OCI-LY1 (cell line): ENCODE data around the gene CISH.

Source experiments
- EZH2 ChIP-seq: fragments of 200-600 bp; sonication (generic), shearing (Covaris generic); IDR thresholded peaks from 2 replicates; pipeline ENCODE4 v1.8.0; 2017; ENCODE audit warnings: borderline replicate concordance, mixed run types, mild to moderate bottlenecking, antibody characterized with exemption, low read length, moderate library complexity, mixed read lengths
- TF ChIP-seq, protein P1 (sequence below): fragments of 200-600 bp; sonication (generic), shearing (Covaris generic); IDR thresholded peaks from 2 replicates; pipeline ENCODE4 v1.5.1; 2017; ENCODE audit warnings: mild to moderate bottlenecking, antibody characterized with exemption, low read length, moderate library complexity, mixed read lengths

DNA sequence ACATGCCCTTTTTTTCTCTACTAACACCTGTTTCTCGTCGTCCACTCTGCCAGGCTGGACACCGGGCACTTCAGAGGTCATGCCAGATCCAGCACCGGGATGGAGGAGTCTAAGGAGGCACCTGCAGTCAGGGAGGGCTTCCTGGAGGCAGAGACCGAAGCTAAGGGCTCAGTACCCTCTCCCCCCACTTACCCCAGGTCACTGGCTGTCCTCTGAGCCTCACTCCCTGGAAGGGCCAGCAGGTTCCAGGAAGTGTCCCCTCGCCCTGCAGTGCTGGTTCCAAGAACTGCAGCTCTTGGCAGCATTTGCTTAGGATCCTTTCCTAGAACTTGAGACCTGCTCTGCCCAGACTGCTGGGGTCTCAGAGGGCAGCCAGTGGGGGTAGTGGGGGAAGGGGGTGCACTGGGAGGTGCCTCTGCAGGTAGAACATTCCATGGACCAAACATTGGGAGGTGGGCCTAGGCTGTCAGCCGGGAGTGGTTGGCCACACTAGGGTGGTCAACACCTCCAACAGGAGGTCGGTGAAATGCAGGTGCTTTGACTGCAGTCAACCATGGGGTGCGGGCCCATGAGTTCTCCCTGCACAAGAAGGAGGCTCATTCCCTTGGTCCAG lies 11.3 kb downstream of the CISH start:
- TF ChIP-seq, protein P1, sequence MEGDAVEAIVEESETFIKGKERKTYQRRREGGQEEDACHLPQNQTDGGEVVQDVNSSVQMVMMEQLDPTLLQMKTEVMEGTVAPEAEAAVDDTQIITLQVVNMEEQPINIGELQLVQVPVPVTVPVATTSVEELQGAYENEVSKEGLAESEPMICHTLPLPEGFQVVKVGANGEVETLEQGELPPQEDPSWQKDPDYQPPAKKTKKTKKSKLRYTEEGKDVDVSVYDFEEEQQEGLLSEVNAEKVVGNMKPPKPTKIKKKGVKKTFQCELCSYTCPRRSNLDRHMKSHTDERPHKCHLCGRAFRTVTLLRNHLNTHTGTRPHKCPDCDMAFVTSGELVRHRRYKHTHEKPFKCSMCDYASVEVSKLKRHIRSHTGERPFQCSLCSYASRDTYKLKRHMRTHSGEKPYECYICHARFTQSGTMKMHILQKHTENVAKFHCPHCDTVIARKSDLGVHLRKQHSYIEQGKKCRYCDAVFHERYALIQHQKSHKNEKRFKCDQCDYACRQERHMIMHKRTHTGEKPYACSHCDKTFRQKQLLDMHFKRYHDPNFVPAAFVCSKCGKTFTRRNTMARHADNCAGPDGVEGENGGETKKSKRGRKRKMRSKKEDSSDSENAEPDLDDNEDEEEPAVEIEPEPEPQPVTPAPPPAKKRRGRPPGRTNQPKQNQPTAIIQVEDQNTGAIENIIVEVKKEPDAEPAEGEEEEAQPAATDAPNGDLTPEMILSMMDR: no peak
- no peak for TF ChIP-seq EZH2
